Measurements from ENCODE around the gene CTXN1. TPM values are rescaled to one million over a fixed set of nuclear protein-coding genes. Genes with fewer than 3 reads are reported as not detected.

Gene CTXN1
- polyA plus RNA-seq, 1 of the 3 experiments (the other 2 are of a cell fraction) = 53.8 TPM

- Histone ChIP-seq H2AFZ (ENCODE audit: low read depth) (no peak overlapping the region), H3K9ac (no peak overlapping the region), H3K79me2 (ENCODE audit: insufficient read depth) (no peaks in the 10 kb centered on the region), H4K20me1 (ENCODE audit: insufficient read depth) (no peaks in the 10 kb centered on the region), H3K27ac (ENCODE audit: low read depth in 2 of 2, low read length in 1 of 2) (no peak overlapping the region), H3K27me3 (ENCODE audit: insufficient read depth) (no peaks in the 10 kb centered on the region), H3K4me3 (ENCODE audit: low read depth in 2 of 2, low read length in 1 of 2) (no peak overlapping the region), H3K4me2 (no peak overlapping the region), H3K9me2 (no peaks in the 10 kb centered on the region), H3K9me3 (no peaks in the 10 kb centered on the region), H3K36me3 (replicated peaks in 1 of 2; ENCODE audit: control insufficient read depth in 1 of 2, insufficient read depth in 2 of 2, low read length in 1 of 2) (peaks cover 7 to 18% of the 10 kb centered on the region in 2 experiments), H3K4me1 (ENCODE audit: control insufficient read depth in 1 of 2, insufficient read depth in 2 of 2, low read depth in 1 of 2, low read length in 1 of 2) (no peaks in the 10 kb centered on the region; a peak in 1 of 4 replicates), H3F3A (replicated peaks; ENCODE audit: insufficient read depth) (no peaks in the 10 kb centered on the region)
- DNase-seq = no peak
- TF ChIP-seq TCF12 (IDR thresholded peaks at IDR 0.05) (no peak), TAF1 (IDR thresholded peaks at IDR 0.05; ENCODE audit: borderline replicate concordance, low read depth, low read length) (no peak), FOSL2 (IDR thresholded peaks at IDR 0.05; ENCODE audit: borderline replicate concordance, low read depth) (no peak)
- ChIA-PET POLR2A (no interaction called here), CTCF (interaction anchor here (1.0 kb wide), 1 partner anchor 15 kb away, joined by 4 read pairs; no protein-coding TSS in a partner anchor)
- 94% methylated on average over 11 of the region's 11 CpGs for WGBS (ENCODE audit: low lambda C conversion rate)
Observed at GRCh38 chr19:7955696-7956095, 29.8 kb upstream of the CTXN1 start.

GRCh38 chr19:7953576-7953975, 27.6 kb upstream of the CTXN1 start:
- H3K9me3 ChIP-seq = no peaks in the 10 kb centered on the region
- CTCF ChIA-PET = interaction anchor here (0.7 to 4.1 kb wide), 4 partner anchors 9 to 698 kb away, joined by 3 to 19 read pairs (median 7); partner anchors contain the start of gene TIMM44
- no peaks in the 10 kb centered on the region for H3K27me3 ChIP-seq (ENCODE audit: insufficient read depth)
- no peak overlapping the region for H3K9ac ChIP-seq
- H3F3A ChIP-seq (replicated peaks; ENCODE audit: insufficient read depth) = no peaks in the 10 kb centered on the region
- POLR2A ChIA-PET = no interaction called here
- H3K9me2 ChIP-seq = no peaks in the 10 kb centered on the region
- no peak overlapping the region for H3K4me2 ChIP-seq
- no peak overlapping the region for H3K27ac ChIP-seq (ENCODE audit: low read depth in 2 of 2, low read length in 1 of 2)
- 83% methylated on average over 7 of the region's 7 CpGs for WGBS (ENCODE audit: low lambda C conversion rate)
- H2AFZ ChIP-seq (ENCODE audit: low read depth) = no peak overlapping the region
- no peaks in the 10 kb centered on the region for H3K79me2 ChIP-seq (ENCODE audit: insufficient read depth)
- H3K36me3 ChIP-seq (replicated peaks in 1 of 2; ENCODE audit: control insufficient read depth in 1 of 2, insufficient read depth in 2 of 2, low read length in 1 of 2) = peaks cover 0 to under 1% of the 10 kb centered on the region in 2 experiments
- no peak overlapping the region for H3K4me3 ChIP-seq (ENCODE audit: low read depth in 2 of 2, low read length in 1 of 2)
- H4K20me1 ChIP-seq (ENCODE audit: insufficient read depth) = no peaks in the 10 kb centered on the region
- H3K4me1 ChIP-seq (ENCODE audit: control insufficient read depth in 1 of 2, insufficient read depth in 2 of 2, low read depth in 1 of 2, low read length in 1 of 2) = no peaks in the 10 kb centered on the region; a peak in 1 of 4 replicates
- TF ChIP-seq RFX5 (IDR thresholded peaks at IDR 0.05; ENCODE audit: low read length) = no peak
- no peak for TF ChIP-seq YY1 (IDR thresholded peaks at IDR 0.05; ENCODE audit: low read depth)
- TF ChIP-seq FOSL2 (IDR thresholded peaks at IDR 0.05; ENCODE audit: borderline replicate concordance, low read depth) = no peak
- TF ChIP-seq FOXM1 (IDR thresholded peaks at IDR 0.05; ENCODE audit: low read depth) = no peak
- no peak for TF ChIP-seq RXRA (IDR thresholded peaks at IDR 0.05; ENCODE audit: borderline replicate concordance, low read depth)
- no peak for TF ChIP-seq ELF1 (IDR thresholded peaks at IDR 0.05)
- TF ChIP-seq NFIC (IDR thresholded peaks at IDR 0.05; ENCODE audit: borderline replicate concordance) = no peak
- TF ChIP-seq USF1 (IDR thresholded peaks at IDR 0.05; ENCODE audit: borderline replicate concordance, low read depth) = no peak
- TF ChIP-seq PBX3 (IDR thresholded peaks at IDR 0.05) = no peak
- no peak for TF ChIP-seq MXI1 (IDR thresholded peaks at IDR 0.05; ENCODE audit: low read depth, low read length)
- no peak for TF ChIP-seq TCF12 (IDR thresholded peaks at IDR 0.05)
- no peak for TF ChIP-seq SIN3A (IDR thresholded peaks at IDR 0.05; ENCODE audit: borderline replicate concordance, low read depth, low read length)
- no peak for TF ChIP-seq TEAD4 (IDR thresholded peaks at IDR 0.05; ENCODE audit: borderline replicate concordance, insufficient read depth)
- no peak for TF ChIP-seq CHD2 (IDR thresholded peaks at IDR 0.05; ENCODE audit: low read length, partially characterized antibody)
- TF ChIP-seq RCOR1 (IDR thresholded peaks at IDR 0.05; ENCODE audit: low read length) = no peak
- no peak for TF ChIP-seq USF2 (IDR thresholded peaks at IDR 0.05; ENCODE audit: borderline replicate concordance, low read depth, low read length)
- TF ChIP-seq EP300 (IDR thresholded peaks at IDR 0.05; ENCODE audit: borderline replicate concordance in 1 of 2, low read depth in 1 of 2, low read length in 1 of 2) = no peak
- no peak for TF ChIP-seq ZBTB33 (IDR thresholded peaks at IDR 0.05; ENCODE audit: borderline replicate concordance, low read depth)
- TF ChIP-seq SMC3 (IDR thresholded peaks at IDR 0.05; ENCODE audit: low read depth, low read length) = no peak
- no peak for TF ChIP-seq IRF3 (IDR thresholded peaks at IDR 0.05; ENCODE audit: low read depth, low read length)
- DNase-seq = no peak

Data from SK-N-SH (cell line).